GM19455 (cell line): Measurements from ENCODE around the gene ITPR1.

Experiments used
- ATAC-seq: cut with Tn5 transposase; IDR thresholded peaks from one replicate; pipeline ENCODE4 v1.9.1; 2021; ENCODE audit not compliant: unreplicated experiment

Gene ITPR1

GRCh38 chr3:4738737-4739274 lies 245.7 kb downstream of the ITPR1 start:
- no peak for ATAC-seq

GRCh38 chr3:4739289-4740236 lies 246.4 kb downstream of the ITPR1 start:
- ATAC-seq: no peak

GRCh38 chr3:4740397-4741105 lies 247.4 kb downstream of the ITPR1 start:
- no peak for ATAC-seq

- ATAC-seq: no peak
Observed at GRCh38 chr3:4741106-4741403, 247.9 kb downstream of the ITPR1 start.

GRCh38 chr3:4741404-4742307 lies 248.5 kb downstream of the ITPR1 start:
- no peak for ATAC-seq

GRCh38 chr3:4742359-4742758 lies 249.2 kb downstream of the ITPR1 start:
- no peak for ATAC-seq

GRCh38 chr3:4743371-4743770 lies 250.2 kb downstream of the ITPR1 start:
- no peak for ATAC-seq

GRCh38 chr3:4744405-4745234 lies 251.5 kb downstream of the ITPR1 start:
- ATAC-seq: no peak

- no peak for ATAC-seq
Observed at GRCh38 chr3:4745235-4745610, 252.1 kb downstream of the ITPR1 start.

GRCh38 chr3:4746241-4746958 lies 253.3 kb downstream of the ITPR1 start:
- no peak for ATAC-seq

- no peak for ATAC-seq
Observed at GRCh38 chr3:4748127-4748526, 255.0 kb downstream of the ITPR1 start.

- ATAC-seq: no peak
Observed at GRCh38 chr3:4748701-4749378, 255.7 kb downstream of the ITPR1 start.

- ATAC-seq: no peak
Observed at GRCh38 chr3:4749567-4750002, 256.4 kb downstream of the ITPR1 start.

- no peak for ATAC-seq
Observed at GRCh38 chr3:4750306-4750968, 257.3 kb downstream of the ITPR1 start.

GRCh38 chr3:4751029-4751501 lies 257.9 kb downstream of the ITPR1 start:
- no peak for ATAC-seq

GRCh38 chr3:4751502-4752101 lies 258.5 kb downstream of the ITPR1 start:
- ATAC-seq: no peak

- no peak for ATAC-seq
Observed at GRCh38 chr3:4752201-4753072, 259.3 kb downstream of the ITPR1 start.
